Subcutaneous abdominal adipose tissue (tissue), 5 donors: ENCODE measurements around the gene SEMA3F.

Experiments used
- H3K27ac ChIP-seq: one replicate; pipeline ENCODE4 v1.7.0; 2013; ENCODE audit warnings: low read depth, mild to moderate bottlenecking, inconsistent platforms, low read length, moderate library complexity
- H3K27me3 ChIP-seq, 5 donors: one replicate each; pipeline ENCODE4 v1.7.0; 2013; ENCODE audit warnings: low read length in 5 of 5, inconsistent platforms in 1 of 5; ENCODE audit not compliant: control insufficient read depth in 5 of 5, insufficient read depth in 4 of 5
- H3K36me3 ChIP-seq, 5 donors: one replicate each; pipeline ENCODE4 v1.7.0; 2013; ENCODE audit warnings: low read length in 5 of 5; ENCODE audit not compliant: control insufficient read depth in 5 of 5, insufficient read depth in 5 of 5
- H3K4me1 ChIP-seq, 5 donors: one replicate each; pipeline ENCODE4 v1.7.0; 2013; ENCODE audit warnings: low read length in 5 of 5, mild to moderate bottlenecking in 3 of 5, moderate library complexity in 1 of 5; ENCODE audit not compliant: control insufficient read depth in 5 of 5, insufficient read depth in 5 of 5
- H3K4me3 ChIP-seq, 5 donors: one replicate each; pipeline ENCODE4 v1.7.0; 2013; ENCODE audit warnings: low read length in 5 of 5, low read depth in 1 of 5
- H3K9ac ChIP-seq, 5 donors: one replicate each; pipeline ENCODE4 v1.7.0; 2013; ENCODE audit warnings: low read length in 5 of 5, mild to moderate bottlenecking in 4 of 5, moderate library complexity in 3 of 5
- H3K9me3 ChIP-seq, 5 donors: one replicate each; pipeline ENCODE4 v1.7.0; 2013; ENCODE audit warnings: low read length in 5 of 5; ENCODE audit not compliant: control insufficient read depth in 5 of 5
- donor health status: healthy.
- donor health status: healthy.
- donor health status: healthy.
- donor health status: healthy.
- donor health status: healthy.

Gene SEMA3F

DNA sequence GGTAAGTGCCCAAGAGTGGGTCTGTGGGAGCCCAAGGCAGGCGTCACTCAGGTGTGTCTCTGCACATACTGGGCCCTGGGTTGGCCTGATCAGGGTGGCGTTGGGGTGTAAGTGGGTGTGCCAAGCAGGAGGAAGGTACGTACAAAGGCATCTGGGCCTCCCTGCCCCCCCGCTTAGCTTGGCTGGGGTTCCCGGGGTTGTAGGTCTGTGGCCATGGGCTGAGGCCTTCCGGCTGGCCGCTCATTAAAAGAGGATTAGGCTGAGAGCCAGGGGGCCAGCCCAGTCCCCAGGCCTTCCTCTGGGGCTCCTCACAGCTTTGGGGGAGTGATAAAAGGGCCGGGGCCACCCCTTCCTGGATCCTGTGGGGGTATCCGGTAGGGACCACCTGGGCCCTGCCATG is 13.3 kb downstream of the SEMA3F start:
- H3K9me3 ChIP-seq = no peaks in the 10 kb centered on the region
- peak overlapping the region; percentile 83 for H3K27ac ChIP-seq
- H3K9ac ChIP-seq = peak overlapping the region in 2 of 5 donors; percentile 23 to 55

DNA sequence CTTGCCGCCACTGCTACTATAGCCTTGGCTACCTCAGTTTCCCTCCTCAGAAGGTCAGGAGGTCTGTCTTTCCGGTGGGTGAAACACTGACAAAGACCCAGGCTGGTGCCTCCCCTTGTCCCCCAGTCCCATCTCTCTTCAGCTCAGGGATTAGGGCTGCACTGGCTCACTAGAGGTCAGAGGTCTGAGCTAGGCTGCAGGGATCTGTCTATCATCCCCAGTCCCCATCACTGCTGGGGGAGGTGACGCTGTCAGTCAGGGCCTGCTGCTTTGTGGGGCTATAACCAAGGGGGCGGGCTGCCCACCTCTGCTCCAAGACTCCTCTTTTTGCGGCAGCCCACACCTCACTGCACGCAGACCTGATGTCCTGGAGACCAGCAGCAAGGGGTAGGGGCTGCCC is 13.7 kb downstream of the SEMA3F start:
- H3K9ac ChIP-seq = peak overlapping the region in 2 of 5 donors; percentile 55 to 56
- H3K9me3 ChIP-seq = no peaks in the 10 kb centered on the region
- peak overlapping the region; percentile 83 for H3K27ac ChIP-seq
- H3K4me3 ChIP-seq = no peak overlapping the region
- peaks cover 31 to 89% (median 52%) of the 10 kb centered on the region in 5 donors for H3K4me1 ChIP-seq
- no peaks in the 10 kb centered on the region for H3K27me3 ChIP-seq
- peaks cover 0 to 3% (median 0%) of the 10 kb centered on the region in 5 donors for H3K36me3 ChIP-seq

More for the DNA sequence above, 13.3 kb downstream of the SEMA3F start:
- Histone ChIP-seq H3K4me3 (no peak overlapping the region), H3K27me3 (no peaks in the 10 kb centered on the region), H3K36me3 (no peaks in the 10 kb centered on the region), H3K4me1 (peaks cover 35 to 93% (median 56%) of the 10 kb centered on the region in 5 donors)

DNA sequence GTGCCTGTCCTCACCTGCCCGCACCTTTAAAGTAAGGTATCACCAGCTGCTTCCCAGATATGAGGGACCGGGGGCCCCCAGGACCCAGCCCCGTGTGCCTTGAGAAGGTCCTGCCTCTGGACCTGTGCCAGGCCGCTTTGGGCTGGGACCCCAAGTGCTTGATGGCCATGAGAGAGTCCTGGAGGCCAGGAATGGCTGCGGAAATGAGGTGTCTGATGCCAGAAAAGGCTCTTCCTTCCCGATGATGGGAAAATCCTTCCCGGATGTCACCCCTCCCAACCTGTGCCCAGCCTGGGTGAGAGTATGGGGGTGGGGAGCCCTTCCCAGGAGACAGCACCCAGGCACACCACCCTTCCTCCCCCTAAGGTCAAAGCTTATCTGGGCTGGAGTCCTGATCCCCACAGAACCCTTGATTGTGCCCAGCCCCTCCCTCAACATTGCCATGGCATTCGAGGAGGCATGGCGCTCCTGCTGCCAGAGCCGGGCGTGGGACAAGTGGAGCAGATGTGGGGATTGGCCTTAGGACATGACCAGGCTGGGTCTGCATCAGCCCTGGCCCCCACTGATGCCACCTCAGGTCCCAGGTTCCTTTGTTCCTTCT is 14.2 kb downstream of the SEMA3F start:
- peak overlapping the region; percentile 83 for H3K27ac ChIP-seq
- H3K4me1 ChIP-seq = peaks cover 26 to 84% (median 46%) of the 10 kb centered on the region in 5 donors
- H3K9ac ChIP-seq = peak overlapping the region in 2 of 5 donors; percentile 56 to 68
- H3K4me3 ChIP-seq = no peak overlapping the region
- no peaks in the 10 kb centered on the region for H3K27me3 ChIP-seq
- H3K36me3 ChIP-seq = peaks cover 0 to 9% (median 4%) of the 10 kb centered on the region in 5 donors
- no peaks in the 10 kb centered on the region for H3K9me3 ChIP-seq

DNA sequence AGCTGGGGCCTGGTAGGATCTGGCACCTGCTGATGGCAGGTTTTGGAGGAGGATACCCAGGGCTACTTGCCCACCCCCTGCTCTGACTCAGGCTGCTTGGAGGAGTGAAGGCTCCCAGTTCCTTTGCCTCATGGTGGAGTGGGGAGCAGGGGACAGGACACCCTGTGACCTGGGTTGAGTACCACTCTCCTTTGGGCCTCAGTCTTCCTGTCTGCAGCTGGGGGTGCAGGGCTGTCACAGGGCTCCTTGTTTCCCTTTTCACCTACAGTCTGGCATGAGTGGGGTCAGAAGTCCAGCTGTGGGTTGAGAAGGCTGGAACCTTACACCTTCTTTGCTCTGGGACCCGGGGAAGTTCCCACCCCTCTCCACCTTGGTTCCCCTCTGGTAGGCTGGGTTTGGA is 14.7 kb downstream of the SEMA3F start:
- Histone ChIP-seq H3K27me3 (no peaks in the 10 kb centered on the region), H3K9me3 (no peaks in the 10 kb centered on the region), H3K27ac (peak overlapping the region; percentile 83), H3K36me3 (peaks cover 0 to 14% (median 9%) of the 10 kb centered on the region in 5 donors), H3K9ac (peak overlapping the region in 3 of 5 donors; percentile 42 to 71 (median 68)), H3K4me3 (no peak overlapping the region), H3K4me1 (peaks cover 21 to 79% (median 41%) of the 10 kb centered on the region in 5 donors)

DNA sequence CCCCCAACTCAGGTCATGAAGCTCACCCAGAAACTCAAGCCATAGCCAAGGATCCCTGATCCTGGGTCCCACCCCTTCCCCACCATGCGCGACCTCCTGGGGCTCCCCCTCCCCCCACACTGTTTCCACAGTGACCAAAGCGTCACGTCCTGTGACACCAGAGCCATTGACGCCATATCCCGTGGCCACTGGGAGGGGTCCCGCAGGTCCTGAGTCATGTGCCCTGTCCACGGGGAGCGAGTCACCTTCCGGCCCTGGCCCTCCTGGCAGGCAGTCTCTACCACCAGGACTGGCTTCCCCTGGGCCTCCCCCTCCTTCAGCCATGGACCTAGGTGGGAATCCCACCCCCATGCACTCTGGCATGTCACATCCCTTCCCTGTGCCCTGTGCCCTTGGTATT is 15.6 kb downstream of the SEMA3F start:
- H3K27me3 ChIP-seq = no peaks in the 10 kb centered on the region
- H3K9ac ChIP-seq = peak overlapping the region in 1 of 5 donors; percentile 68
- no peak overlapping the region for H3K4me3 ChIP-seq
- H3K4me1 ChIP-seq = peaks cover 12 to 70% (median 33%) of the 10 kb centered on the region in 5 donors
- H3K36me3 ChIP-seq = peaks cover 0 to 20% (median 15%) of the 10 kb centered on the region in 5 donors
- H3K27ac ChIP-seq = peak overlapping the region; percentile 83
- no peaks in the 10 kb centered on the region for H3K9me3 ChIP-seq

DNA sequence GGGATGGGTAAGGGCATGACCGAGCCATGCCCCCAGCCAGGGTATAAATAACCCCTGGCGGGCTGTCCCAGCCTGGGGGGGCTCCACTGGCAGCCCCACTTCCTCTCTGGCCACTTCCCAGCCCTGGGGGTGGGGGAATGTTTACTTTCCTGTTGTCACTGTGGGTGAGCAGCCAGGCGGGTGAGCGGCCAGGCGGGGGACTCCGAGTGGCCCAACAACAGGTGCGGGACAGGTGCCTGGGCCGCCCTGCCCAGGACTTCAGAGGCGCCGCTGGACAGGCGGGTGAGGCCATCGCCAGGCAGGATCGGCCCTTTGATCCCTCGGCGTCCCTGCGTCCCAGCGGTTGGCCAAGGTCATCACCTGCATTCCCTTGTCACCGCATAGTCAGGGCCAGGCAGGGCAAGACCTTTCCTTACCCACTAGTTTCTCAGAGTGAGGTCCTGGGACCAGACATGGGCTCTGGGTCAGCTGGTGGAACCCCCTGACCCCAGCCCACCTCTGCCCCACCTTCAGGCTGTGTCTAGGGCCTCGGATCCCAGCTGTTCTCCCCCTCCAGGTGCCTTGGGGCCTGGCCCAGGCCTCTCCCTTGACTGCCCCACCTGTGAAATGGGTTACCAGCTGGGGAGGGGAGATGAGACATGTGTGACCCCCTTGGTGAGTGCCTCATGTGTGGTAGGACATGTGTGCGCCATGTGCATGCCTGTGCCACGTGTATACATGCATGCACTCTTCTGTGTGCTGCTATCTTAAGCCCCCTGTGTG is 16.6 kb downstream of the SEMA3F start:
- H3K27me3 ChIP-seq = no peaks in the 10 kb centered on the region
- H3K4me3 ChIP-seq = no peak overlapping the region
- H3K4me1 ChIP-seq = peaks cover 2 to 60% (median 22%) of the 10 kb centered on the region in 5 donors
- H3K36me3 ChIP-seq = peaks cover 0 to 27% (median 20%) of the 10 kb centered on the region in 5 donors
- peak overlapping the region; percentile 83 for H3K27ac ChIP-seq
- no peaks in the 10 kb centered on the region for H3K9me3 ChIP-seq
- no peak overlapping the region for H3K9ac ChIP-seq

DNA sequence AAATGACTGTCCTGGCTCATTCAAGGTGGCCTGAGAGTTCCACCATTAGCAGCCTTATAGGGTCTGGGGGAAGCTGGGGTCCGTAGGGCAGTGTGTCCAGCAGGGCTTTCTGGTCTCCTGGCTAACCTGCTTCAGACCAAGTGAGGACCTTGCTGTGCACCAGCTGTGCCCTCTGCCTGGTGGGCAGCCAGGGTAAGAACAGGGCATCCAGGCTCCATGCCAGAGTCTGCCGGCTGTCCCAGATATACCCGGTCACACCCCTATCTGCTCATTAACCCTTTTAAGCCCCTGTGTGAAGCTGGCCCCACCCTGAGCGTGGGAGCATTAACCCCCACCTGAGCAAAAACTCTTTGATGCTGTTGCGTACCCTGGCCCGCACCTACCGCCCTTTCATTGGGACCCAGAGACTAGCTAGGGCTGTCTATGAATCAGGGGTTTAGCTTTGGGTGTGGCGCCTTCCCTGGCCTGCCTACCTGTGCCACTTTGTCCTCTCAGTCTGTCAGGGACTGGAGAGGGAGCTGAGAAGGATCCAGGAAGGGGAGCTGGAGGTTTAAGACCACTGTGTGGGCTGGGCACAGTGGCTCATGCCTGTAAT is 17.6 kb downstream of the SEMA3F start:
- Histone ChIP-seq H3K27ac (no peak overlapping the region), H3K9me3 (no peaks in the 10 kb centered on the region), H3K36me3 (peaks cover 0 to 35% (median 20%) of the 10 kb centered on the region in 5 donors), H3K27me3 (no peaks in the 10 kb centered on the region), H3K4me3 (no peak overlapping the region), H3K4me1 (peaks cover 4 to 52% (median 21%) of the 10 kb centered on the region in 5 donors), H3K9ac (peak overlapping the region in 2 of 5 donors; percentile 26 to 33)

DNA sequence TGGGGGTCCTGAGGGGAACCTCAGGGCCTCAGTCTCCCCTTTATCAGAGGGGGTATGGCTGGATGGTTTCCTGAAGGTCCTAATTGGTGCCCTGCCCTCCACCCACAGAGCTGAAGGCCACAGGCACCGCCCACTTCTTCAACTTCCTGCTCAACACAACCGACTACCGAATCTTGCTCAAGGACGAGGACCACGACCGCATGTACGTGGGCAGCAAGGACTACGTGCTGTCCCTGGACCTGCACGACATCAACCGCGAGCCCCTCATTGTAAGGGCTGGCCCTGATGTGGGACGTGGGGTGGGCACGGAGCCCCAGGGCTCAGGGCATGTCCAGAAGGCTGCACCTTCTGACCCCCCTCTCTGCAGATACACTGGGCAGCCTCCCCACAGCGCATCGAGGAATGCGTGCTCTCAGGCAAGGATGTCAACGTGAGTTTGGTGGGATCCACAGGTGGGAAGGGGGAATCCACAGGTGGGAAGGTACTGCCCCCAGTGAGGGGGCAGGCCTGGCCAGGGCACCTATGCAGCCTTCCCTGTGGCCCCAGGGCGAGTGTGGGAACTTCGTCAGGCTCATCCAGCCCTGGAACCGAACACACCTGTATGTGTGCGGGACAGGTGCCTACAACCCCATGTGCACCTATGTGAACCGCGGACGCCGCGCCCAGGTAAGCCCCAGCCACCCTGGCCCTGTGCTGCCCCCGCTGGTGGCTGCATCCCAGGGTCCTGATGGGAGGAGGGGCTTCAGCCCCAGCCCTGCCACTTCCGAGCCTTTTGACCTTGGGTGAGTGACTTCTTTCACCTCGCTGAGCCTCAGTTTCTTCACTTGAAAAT is 18.8 kb downstream of the SEMA3F start:
- H3K36me3 ChIP-seq = peaks cover 0 to 35% (median 20%) of the 10 kb centered on the region in 5 donors
- no peak overlapping the region for H3K4me3 ChIP-seq
- H3K27ac ChIP-seq = no peak overlapping the region
- no peaks in the 10 kb centered on the region for H3K9me3 ChIP-seq
- H3K9ac ChIP-seq = no peak overlapping the region
- peaks cover 4 to 40% (median 11%) of the 10 kb centered on the region in 5 donors for H3K4me1 ChIP-seq
- H3K27me3 ChIP-seq = no peaks in the 10 kb centered on the region

DNA sequence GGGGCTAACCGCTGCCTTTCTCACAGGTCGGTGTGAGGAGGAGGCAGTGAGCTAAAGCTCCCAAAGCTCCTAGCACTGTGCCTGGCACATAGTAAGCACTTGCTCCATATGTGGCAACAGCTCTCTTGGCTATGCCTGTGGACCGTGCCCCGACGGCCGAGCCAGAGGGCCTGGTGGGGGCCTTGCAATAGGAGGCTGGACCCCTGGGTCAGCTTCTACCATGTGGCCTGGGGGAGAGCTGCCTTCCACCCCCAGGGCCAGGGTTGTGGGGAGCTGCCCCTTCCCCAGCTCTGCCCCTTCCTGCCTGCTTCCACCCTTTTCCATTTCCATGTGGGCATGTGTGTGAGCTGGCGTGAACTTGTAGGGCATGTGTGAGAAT is 19.4 kb downstream of the SEMA3F start:
- Histone ChIP-seq H3K9ac (no peak overlapping the region), H3K4me1 (peaks cover 4 to 34% (median 10%) of the 10 kb centered on the region in 5 donors), H3K9me3 (no peaks in the 10 kb centered on the region), H3K4me3 (no peak overlapping the region), H3K36me3 (peaks cover 0 to 35% (median 20%) of the 10 kb centered on the region in 5 donors), H3K27ac (no peak overlapping the region), H3K27me3 (no peaks in the 10 kb centered on the region)
